AG04449 (cell line): ENCODE results near the gene ERGIC1.

ENCODE experiments used
- CTCF ChIA-PET: fragments of 350-600 bp; formaldehyde crosslinking; extraction: SDS; loops from one replicate; lab custom pipeline; 2021; ENCODE audit warnings: antibody characterized with exemption; lab: Yijun Ruan, JAX
- POLR2A ChIA-PET: fragments of 400-600, 350-600 bp; formaldehyde crosslinking; extraction: SDS; loops from one replicate; lab custom pipeline; 2020; ENCODE audit warnings: antibody characterized with exemption, inconsistent platforms; lab: Yijun Ruan, JAX
- DNase-seq: peaks from one replicate; pipeline ENCODE4 v3.0.0-alpha.2; 2010; ENCODE audit warnings: low read depth, low spot score
- H3K4me3 ChIP-seq: 2 replicates; pipeline ENCODE4 v1.5.1; 2011; ENCODE audit warnings: low read depth, mild to moderate bottlenecking, control low read depth, low read length
- CTCF ChIP-seq: IDR thresholded peaks from one replicate; pipeline ENCODE4 v1.5.1; 2011; ENCODE audit warnings: mild to moderate bottlenecking, moderate library complexity, low read length, control low read depth, inconsistent platforms; ENCODE audit not compliant: insufficient read depth; ENCODE audit errors: missing control alignments

Gene ERGIC1

GRCh38 chr5:172821340-172821985, 12.6 kb upstream of the ERGIC1 start:
- no peak overlapping the region for H3K4me3 ChIP-seq
- POLR2A ChIA-PET = interaction anchor here (1.2 kb wide), 1 partner anchor 50 kb away, joined by 3 read pairs; the partner anchor contains the start of gene DUSP1
- no peak for DNase-seq
- no peak for TF ChIP-seq CTCF
- CTCF ChIA-PET = interaction anchor here (1.2 to 1.3 kb wide), 2 partner anchors 10 to 105 kb away, joined by 3 read pairs; no protein-coding TSS in a partner anchor

- DNase-seq = no peak
- no peak for TF ChIP-seq CTCF
- ChIA-PET CTCF (no interaction called here), POLR2A (no interaction called here)
- no peak overlapping the region for H3K4me3 ChIP-seq
Observed at GRCh38 chr5:172823840-172824362, 10.2 kb upstream of the ERGIC1 start.

GRCh38 chr5:172825610-172826204, 8.3 kb upstream of the ERGIC1 start:
- no peak for DNase-seq
- H3K4me3 ChIP-seq = no peak overlapping the region
- ChIA-PET CTCF (no interaction called here), POLR2A (no interaction called here)
- no peak for TF ChIP-seq CTCF

GRCh38 chr5:172827841-172828240, 6.2 kb upstream of the ERGIC1 start:
- H3K4me3 ChIP-seq = no peak overlapping the region
- CTCF ChIA-PET = no interaction called here
- no peak for DNase-seq
- POLR2A ChIA-PET = no interaction called here
- TF ChIP-seq CTCF = no peak

- CTCF ChIA-PET = interaction anchor here (1.3 to 1.9 kb wide), 2 partner anchors 8 to 114 kb away, joined by 3 to 7 read pairs; no protein-coding TSS in a partner anchor
- POLR2A ChIA-PET = interaction anchor here (2.6 kb wide), 1 partner anchor 58 kb away, joined by 15 read pairs; the partner anchor contains the start of gene DUSP1
- TF ChIP-seq CTCF = no peak
Observed at GRCh38 chr5:172828911-172829431, 5.1 kb upstream of the ERGIC1 start.

More at GRCh38 chr5:172828911-172829431, 5.1 kb upstream of the ERGIC1 start:
- no peak overlapping the region for H3K4me3 ChIP-seq
- no peak for DNase-seq
